Measurements from ENCODE around the gene CD180.

Gene CD180

GRCh38 chr5:67196537-67197059, at the start of gene CD180:
Gene CD180, minus strand, starts transcription at chr5:67196799. Its CDS starts 158 bp downstream, at chr5:67196641.
- Histone ChIP-seq H3K36me3 (ENCODE audit: control insufficient read depth, insufficient read depth, low read length) (no peaks in the 10 kb centered on the region), H3K4me1 (ENCODE audit: control insufficient read depth, insufficient read depth, low read length) (no peaks in the 10 kb centered on the region), H3K4me3 (ENCODE audit: low read depth, low read length) (no peak within 1 kb of the TSS), H3K9me3 (ENCODE audit: control insufficient read depth, insufficient read depth, low read length) (no peaks in the 10 kb centered on the region), H3K27me3 (ENCODE audit: control insufficient read depth, insufficient read depth, low read length) (no peaks in the 10 kb centered on the region), H3K9ac (ENCODE audit: low read depth, low read length) (no peak within 1 kb of the TSS)

GRCh38 chr5:67246108-67246507, 49.5 kb upstream of the CD180 start:
- H3K27me3 ChIP-seq (ENCODE audit: control insufficient read depth, insufficient read depth, low read length), result no peaks in the 10 kb centered on the region

GRCh38 chr5:67245259-67245846, 48.8 kb upstream of the CD180 start:
- Histone ChIP-seq H3K9me3 (ENCODE audit: control insufficient read depth, insufficient read depth, low read length) (no peaks in the 10 kb centered on the region), H3K4me1 (ENCODE audit: control insufficient read depth, insufficient read depth, low read length) (no peaks in the 10 kb centered on the region), H3K27me3 (ENCODE audit: control insufficient read depth, insufficient read depth, low read length) (no peaks in the 10 kb centered on the region), H3K4me3 (ENCODE audit: low read depth, low read length) (no peak overlapping the region), H3K36me3 (ENCODE audit: control insufficient read depth, insufficient read depth, low read length) (no peaks in the 10 kb centered on the region), H3K9ac (ENCODE audit: low read depth, low read length) (no peak overlapping the region)

More at GRCh38 chr5:67246108-67246507, 49.5 kb upstream of the CD180 start:
- Histone ChIP-seq H3K9me3 (ENCODE audit: control insufficient read depth, insufficient read depth, low read length) (no peaks in the 10 kb centered on the region), H3K4me3 (ENCODE audit: low read depth, low read length) (no peak overlapping the region), H3K9ac (ENCODE audit: low read depth, low read length) (no peak overlapping the region), H3K36me3 (ENCODE audit: control insufficient read depth, insufficient read depth, low read length) (no peaks in the 10 kb centered on the region), H3K4me1 (ENCODE audit: control insufficient read depth, insufficient read depth, low read length) (no peaks in the 10 kb centered on the region)

GRCh38 chr5:67244345-67244793, 47.8 kb upstream of the CD180 start:
- Histone ChIP-seq H3K4me3 (ENCODE audit: low read depth, low read length) (no peak overlapping the region), H3K4me1 (ENCODE audit: control insufficient read depth, insufficient read depth, low read length) (no peaks in the 10 kb centered on the region), H3K27me3 (ENCODE audit: control insufficient read depth, insufficient read depth, low read length) (no peaks in the 10 kb centered on the region), H3K36me3 (ENCODE audit: control insufficient read depth, insufficient read depth, low read length) (no peaks in the 10 kb centered on the region), H3K9me3 (ENCODE audit: control insufficient read depth, insufficient read depth, low read length) (no peaks in the 10 kb centered on the region), H3K9ac (ENCODE audit: low read depth, low read length) (no peak overlapping the region)

- H3K9ac ChIP-seq (ENCODE audit: low read depth, low read length), result no peak overlapping the region
- H3K4me1 ChIP-seq (ENCODE audit: control insufficient read depth, insufficient read depth, low read length), result no peaks in the 10 kb centered on the region
- H3K4me3 ChIP-seq (ENCODE audit: low read depth, low read length), result no peak overlapping the region
- no peaks in the 10 kb centered on the region for H3K27me3 ChIP-seq (ENCODE audit: control insufficient read depth, insufficient read depth, low read length)
- H3K9me3 ChIP-seq (ENCODE audit: control insufficient read depth, insufficient read depth, low read length), result no peaks in the 10 kb centered on the region
- H3K36me3 ChIP-seq (ENCODE audit: control insufficient read depth, insufficient read depth, low read length), result no peaks in the 10 kb centered on the region
Measured at GRCh38 chr5:67243944-67244343, 47.3 kb upstream of the CD180 start.

- Histone ChIP-seq H3K4me3 (ENCODE audit: low read depth, low read length) (no peak overlapping the region), H3K27me3 (ENCODE audit: control insufficient read depth, insufficient read depth, low read length) (no peaks in the 10 kb centered on the region), H3K9me3 (ENCODE audit: control insufficient read depth, insufficient read depth, low read length) (no peaks in the 10 kb centered on the region), H3K4me1 (ENCODE audit: control insufficient read depth, insufficient read depth, low read length) (no peaks in the 10 kb centered on the region), H3K36me3 (ENCODE audit: control insufficient read depth, insufficient read depth, low read length) (no peaks in the 10 kb centered on the region), H3K9ac (ENCODE audit: low read depth, low read length) (no peak overlapping the region)
Measured at GRCh38 chr5:67243349-67243748, 46.8 kb upstream of the CD180 start.

- Histone ChIP-seq H3K9me3 (ENCODE audit: control insufficient read depth, insufficient read depth, low read length) (no peaks in the 10 kb centered on the region), H3K9ac (ENCODE audit: low read depth, low read length) (no peak overlapping the region), H3K4me1 (ENCODE audit: control insufficient read depth, insufficient read depth, low read length) (no peaks in the 10 kb centered on the region), H3K36me3 (ENCODE audit: control insufficient read depth, insufficient read depth, low read length) (no peaks in the 10 kb centered on the region), H3K27me3 (ENCODE audit: control insufficient read depth, insufficient read depth, low read length) (peaks cover under 1% of the 10 kb centered on the region), H3K4me3 (ENCODE audit: low read depth, low read length) (no peak overlapping the region)
Measured at GRCh38 chr5:67241326-67241725, 44.7 kb upstream of the CD180 start.

- Histone ChIP-seq H3K27me3 (ENCODE audit: control insufficient read depth, insufficient read depth, low read length) (peaks cover 2% of the 10 kb centered on the region), H3K4me3 (ENCODE audit: low read depth, low read length) (no peak overlapping the region), H3K4me1 (ENCODE audit: control insufficient read depth, insufficient read depth, low read length) (no peaks in the 10 kb centered on the region), H3K9me3 (ENCODE audit: control insufficient read depth, insufficient read depth, low read length) (no peaks in the 10 kb centered on the region), H3K36me3 (ENCODE audit: control insufficient read depth, insufficient read depth, low read length) (no peaks in the 10 kb centered on the region), H3K9ac (ENCODE audit: low read depth, low read length) (no peak overlapping the region)
Measured at GRCh38 chr5:67240846-67241245, 44.2 kb upstream of the CD180 start.

GRCh38 chr5:67240065-67240464, 43.5 kb upstream of the CD180 start:
- Histone ChIP-seq H3K4me1 (ENCODE audit: control insufficient read depth, insufficient read depth, low read length) (no peaks in the 10 kb centered on the region), H3K27me3 (ENCODE audit: control insufficient read depth, insufficient read depth, low read length) (peaks cover 2% of the 10 kb centered on the region), H3K36me3 (ENCODE audit: control insufficient read depth, insufficient read depth, low read length) (no peaks in the 10 kb centered on the region)

GRCh38 chr5:67238191-67238590, 41.6 kb upstream of the CD180 start:
- Histone ChIP-seq H3K9ac (ENCODE audit: low read depth, low read length) (no peak overlapping the region), H3K27me3 (ENCODE audit: control insufficient read depth, insufficient read depth, low read length) (peaks cover 7% of the 10 kb centered on the region), H3K9me3 (ENCODE audit: control insufficient read depth, insufficient read depth, low read length) (no peaks in the 10 kb centered on the region), H3K4me1 (ENCODE audit: control insufficient read depth, insufficient read depth, low read length) (peaks cover 5% of the 10 kb centered on the region), H3K4me3 (ENCODE audit: low read depth, low read length) (no peak overlapping the region), H3K36me3 (ENCODE audit: control insufficient read depth, insufficient read depth, low read length) (no peaks in the 10 kb centered on the region)

More at GRCh38 chr5:67240065-67240464, 43.5 kb upstream of the CD180 start:
- no peak overlapping the region for H3K4me3 ChIP-seq (ENCODE audit: low read depth, low read length)
- no peaks in the 10 kb centered on the region for H3K9me3 ChIP-seq (ENCODE audit: control insufficient read depth, insufficient read depth, low read length)
- H3K9ac ChIP-seq (ENCODE audit: low read depth, low read length), result no peak overlapping the region

GRCh38 chr5:67235399-67236110, 39.0 kb upstream of the CD180 start:
- Histone ChIP-seq H3K36me3 (ENCODE audit: control insufficient read depth, insufficient read depth, low read length) (no peaks in the 10 kb centered on the region), H3K27me3 (ENCODE audit: control insufficient read depth, insufficient read depth, low read length) (peaks cover 7% of the 10 kb centered on the region), H3K9me3 (ENCODE audit: control insufficient read depth, insufficient read depth, low read length) (no peaks in the 10 kb centered on the region), H3K4me1 (ENCODE audit: control insufficient read depth, insufficient read depth, low read length) (peaks cover 5% of the 10 kb centered on the region), H3K9ac (ENCODE audit: low read depth, low read length) (no peak overlapping the region), H3K4me3 (ENCODE audit: low read depth, low read length) (no peak overlapping the region)

- no peaks in the 10 kb centered on the region for H3K36me3 ChIP-seq (ENCODE audit: control insufficient read depth, insufficient read depth, low read length)
- peaks cover 7% of the 10 kb centered on the region for H3K27me3 ChIP-seq (ENCODE audit: control insufficient read depth, insufficient read depth, low read length)
- no peak overlapping the region for H3K4me3 ChIP-seq (ENCODE audit: low read depth, low read length)
- H3K9me3 ChIP-seq (ENCODE audit: control insufficient read depth, insufficient read depth, low read length), result no peaks in the 10 kb centered on the region
- H3K4me1 ChIP-seq (ENCODE audit: control insufficient read depth, insufficient read depth, low read length), result peaks cover 5% of the 10 kb centered on the region
- no peak overlapping the region for H3K9ac ChIP-seq (ENCODE audit: low read depth, low read length)
Measured at GRCh38 chr5:67234671-67235176, 38.1 kb upstream of the CD180 start.
